Adrenal gland (tissue), 12 donors: ENCODE measurements around the gene AXIN1. TPM values are rescaled to one million over a fixed set of nuclear protein-coding genes. Genes with fewer than 3 reads are reported as not detected.

Experiments used
- DNase-seq, 7 donors: peaks; one replicate each; pipeline ENCODE4 v3.0.0-alpha.2; 2019 to 2020
- H3K27ac ChIP-seq, 5 donors: fragments of 200-600 bp; sonication (generic) in 4 of 5; 1 replicate in 3 of 5; 2 replicates in 2 of 5; pipeline versions ENCODE4 v1.5.1 to v1.8.0; 2016 to 2020; ENCODE audit warnings: mild to moderate bottlenecking in 1 of 5
- H3K27me3 ChIP-seq: fragments of 200-600 bp; 2 replicates; pipeline ENCODE4 v1.8.0; 2021
- H3K36me3 ChIP-seq, 2 donors: fragments of 200-600 bp; replicated peaks in 1 of 2; 1 replicate in 1 of 2; 2 replicates in 1 of 2; pipeline versions ENCODE4 v1.5.1 to v1.8.0; 2018 to 2022
- H3K4me1 ChIP-seq, 2 donors: fragments of 200-600 bp; replicated peaks in 1 of 2; 1 replicate in 1 of 2; 2 replicates in 1 of 2; pipeline versions ENCODE4 v1.5.1 to v1.8.0; 2018 to 2021
- H3K4me3 ChIP-seq, 4 donors: fragments of 200-600 bp; sonication (generic) in 3 of 4; one replicate each; pipeline ENCODE4 v1.5.1; 2016 to 2018
- H3K9me3 ChIP-seq, 3 donors: fragments of 200-600 bp; sonication (generic) in 1 of 3; replicated peaks in 1 of 3; 1 replicate in 2 of 3; 2 replicates in 1 of 3; pipeline versions ENCODE4 v1.5.1 to v1.8.0; 2016 to 2021
- POLR2A ChIP-seq, 2 donors: fragments of 450-650 bp; IDR thresholded peaks; one replicate each; pipeline ENCODE4 v1.6.1; 2017; ENCODE audit warnings: antibody characterized with exemption in 2 of 2, mild to moderate bottlenecking in 2 of 2, moderate library complexity in 1 of 2
- WGBS, 4 donors: extraction: QIAGEN DNeasy Blood & Tissue Kit in 2 of 4; methylation state at CpG; one replicate each; pipeline versions ENCODE4 v1.1.5 to v1.1.7; 2013 to 2017; 5-methylcytosine and 5-hydroxymethylcytosine counted together
- intact Hi-C, 2 donors: fragments of 100-400 bp; cut with DNase I; formaldehyde crosslinking; loops; one replicate each; pipeline versions ENCODE4 v1.14.1 to v1.15.0; 2022 to 2023
- polyA plus RNA-seq, 3 donors: library from polyadenylated mRNA; stranded (reverse); fragments of 200-250 nt in 2 of 3; fragments of 350-450 nt in 1 of 3; fragmentation: Illumina TruSeq in 1 of 3; extraction: RNeasy Lipid Tissue Mini Kit (QIAGEN cat#74804) in 1 of 3; gene quantifications; one replicate each; pipeline ENCODE4 v1.2.3, GENCODE V29; 2013 to 2014
- total RNA-seq, 9 donors: library from RNA; depleted of rRNA in 4 of 9; stranded (reverse); fragments of >200 nt in 4 of 9; fragments of 120-200 nt in 1 of 9; fragmentation: NEBNext Ultra II Directional in 1 of 9; extraction: Animal tissue kit (Norgen Biotek cat#: 25700) in 1 of 9; gene quantifications; one replicate each; pipeline versions ENCODE4 v1.1.0 to v1.2.4, GENCODE V29; 2013 to 2023
- TF ChIP-seq, protein P1 (sequence below), 6 experiments: fragments of 450-650 bp in 4 of 6; fragments of 200-600 bp in 2 of 6; sonication (generic) in 1 of 6; IDR thresholded peaks; 1 replicate in 5 of 6; 2 replicates in 1 of 6; pipeline versions ENCODE4 v1.5.1 to v1.8.0; 2016 to 2021; ENCODE audit warnings: antibody characterized with exemption in 6 of 6, mild to moderate bottlenecking in 2 of 6, moderate library complexity in 1 of 6
- donor health status: healthy with polysubstance abuse.
- donor health status: Bipolar disorder and iron deficiency.
- donor health status: DM: yes; HTN: yes; CAD: no.
- donor health status: DM: no; HTN: no; CAD: no.
- donor health status: DM: no; HTN: no; CAD: no.
- donor health status: DM: yes; HTN: yes; CAD: no.

AXIN1 gene
- total and polyA plus RNA-seq, 12 donors = 5.6 to 22.4 (median 16.2) TPM

DNA sequence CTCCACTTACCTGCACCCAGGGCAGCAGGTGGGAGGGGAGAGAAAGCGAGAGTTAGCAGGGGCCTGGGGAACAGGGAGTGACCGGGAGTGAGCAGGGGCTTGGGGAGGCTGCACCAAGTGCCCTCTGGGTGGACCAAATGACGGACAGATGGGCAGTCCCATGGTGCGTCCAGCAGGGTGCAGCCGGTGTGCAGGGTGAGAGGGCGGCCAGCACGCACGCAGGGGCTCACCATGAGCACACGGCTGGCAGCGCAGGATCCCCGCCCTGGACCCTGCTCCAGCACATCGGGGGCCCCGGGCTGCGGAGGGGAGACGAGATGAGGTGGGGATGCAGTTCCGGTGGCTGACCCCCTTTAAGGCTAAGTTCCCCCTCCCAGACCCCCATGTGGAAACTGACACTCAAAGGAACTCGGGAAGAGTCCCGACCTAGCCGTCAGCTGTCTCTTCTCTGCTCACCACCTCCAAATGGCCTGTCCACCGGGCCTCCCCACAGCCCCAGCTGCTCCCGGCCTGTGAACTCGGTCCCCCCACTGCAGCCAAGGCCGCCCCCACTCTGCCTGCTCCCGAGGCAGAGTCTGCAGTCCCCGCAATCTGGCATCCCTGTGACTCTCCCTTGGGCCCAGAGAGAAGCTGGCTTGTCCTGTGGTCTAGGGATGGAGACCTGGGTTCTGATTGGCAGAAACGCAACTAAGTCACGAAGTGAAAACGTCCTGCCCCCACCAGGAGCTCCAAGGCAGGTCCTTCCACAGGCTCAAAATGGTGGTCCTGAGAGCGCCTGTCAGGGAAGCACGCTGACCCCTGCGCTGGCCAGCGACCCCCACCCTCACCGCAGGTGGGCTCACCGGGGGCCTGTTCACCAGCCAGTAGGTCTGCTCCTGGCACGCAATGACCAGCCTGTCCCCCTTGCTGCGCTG is 79.6 kb downstream of the AXIN1 start:
- Histone ChIP-seq H3K4me1 (peaks cover 0 to 5% of the 10 kb centered on the region in 2 donors), H3K9me3 (no peaks in the 10 kb centered on the region), H3K27ac (no peak overlapping the region), H3K4me3 (no peak overlapping the region), H3K27me3 (peaks cover 6% of the 10 kb centered on the region), H3K36me3 (no peaks in the 10 kb centered on the region)
- intact Hi-C loops = no loop called here
- TF ChIP-seq, protein P1, sequence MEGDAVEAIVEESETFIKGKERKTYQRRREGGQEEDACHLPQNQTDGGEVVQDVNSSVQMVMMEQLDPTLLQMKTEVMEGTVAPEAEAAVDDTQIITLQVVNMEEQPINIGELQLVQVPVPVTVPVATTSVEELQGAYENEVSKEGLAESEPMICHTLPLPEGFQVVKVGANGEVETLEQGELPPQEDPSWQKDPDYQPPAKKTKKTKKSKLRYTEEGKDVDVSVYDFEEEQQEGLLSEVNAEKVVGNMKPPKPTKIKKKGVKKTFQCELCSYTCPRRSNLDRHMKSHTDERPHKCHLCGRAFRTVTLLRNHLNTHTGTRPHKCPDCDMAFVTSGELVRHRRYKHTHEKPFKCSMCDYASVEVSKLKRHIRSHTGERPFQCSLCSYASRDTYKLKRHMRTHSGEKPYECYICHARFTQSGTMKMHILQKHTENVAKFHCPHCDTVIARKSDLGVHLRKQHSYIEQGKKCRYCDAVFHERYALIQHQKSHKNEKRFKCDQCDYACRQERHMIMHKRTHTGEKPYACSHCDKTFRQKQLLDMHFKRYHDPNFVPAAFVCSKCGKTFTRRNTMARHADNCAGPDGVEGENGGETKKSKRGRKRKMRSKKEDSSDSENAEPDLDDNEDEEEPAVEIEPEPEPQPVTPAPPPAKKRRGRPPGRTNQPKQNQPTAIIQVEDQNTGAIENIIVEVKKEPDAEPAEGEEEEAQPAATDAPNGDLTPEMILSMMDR (IDR thresholded peaks at IDR 0.05) = no peak
- no peak for TF ChIP-seq POLR2A (IDR thresholded peaks at IDR 0.05)
- no peak for DNase-seq
- 74 to 86% (median 78%) methylated on average over 16 to 36 of the region's 36 CpGs for WGBS, 4 donors

- DNase-seq = no peak
- Histone ChIP-seq H3K9me3 (no peaks in the 10 kb centered on the region), H3K4me3 (no peak overlapping the region), H3K27ac (no peak overlapping the region), H3K27me3 (peaks cover 6% of the 10 kb centered on the region), H3K36me3 (no peaks in the 10 kb centered on the region), H3K4me1 (peaks cover 0 to 5% of the 10 kb centered on the region in 2 donors)
- TF ChIP-seq POLR2A (IDR thresholded peaks at IDR 0.05) = no peak
- TF ChIP-seq, protein P1 (IDR thresholded peaks at IDR 0.05) = no peak
- 83 to 89% (median 85%) methylated on average over 5 to 34 of the region's 34 CpGs for WGBS, 4 donors
- intact Hi-C loops = no loop called here
These were observed 81.9 kb downstream of the AXIN1 start for GRCh38 chr16:270381-271255.

DNA sequence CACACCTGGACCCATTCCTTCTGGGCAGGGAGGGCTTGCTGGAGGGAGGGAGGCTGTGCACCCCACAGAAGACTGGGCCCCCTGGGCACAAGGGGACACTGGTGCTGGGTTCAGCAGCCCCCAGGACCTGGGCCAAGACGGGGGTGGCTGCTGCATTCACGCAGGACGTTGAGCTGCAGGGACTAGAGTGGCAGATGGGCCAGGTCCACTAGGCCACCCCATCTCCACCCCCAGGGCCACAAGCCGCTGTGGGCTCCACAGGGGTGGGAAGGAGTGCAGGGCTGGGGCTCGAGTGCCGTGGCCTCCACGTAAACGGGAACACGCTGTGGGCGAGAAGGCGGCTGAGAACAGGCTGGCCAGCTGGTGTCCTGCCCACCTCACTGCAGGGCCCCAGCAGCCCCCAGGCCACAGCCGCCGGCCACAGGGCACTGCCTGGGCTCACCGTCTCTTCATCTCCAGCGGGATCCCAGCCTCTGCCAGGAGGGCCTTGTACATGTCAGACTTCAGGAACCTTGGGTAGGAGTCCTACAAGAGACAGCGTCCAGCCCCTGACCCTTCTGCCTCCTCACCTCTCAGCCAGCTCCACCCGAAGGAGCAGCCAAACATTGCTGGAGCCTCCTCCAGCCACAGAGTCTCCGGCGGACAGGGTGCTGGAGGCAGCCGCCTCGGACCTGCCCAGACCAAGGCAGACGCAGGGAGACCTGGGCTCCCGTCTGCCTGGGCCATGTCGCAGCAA is 83.3 kb downstream of the AXIN1 start:
- H3K4me1 ChIP-seq = no peaks in the 10 kb centered on the region

More for the DNA sequence above, 83.3 kb downstream of the AXIN1 start:
- no peak overlapping the region for H3K27ac ChIP-seq
- H3K4me3 ChIP-seq = no peak overlapping the region
- peaks cover 0 to 10% of the 10 kb centered on the region in 2 donors for H3K36me3 ChIP-seq
- H3K27me3 ChIP-seq = no peaks in the 10 kb centered on the region
- TF ChIP-seq POLR2A (IDR thresholded peaks at IDR 0.05) = no peak
- TF ChIP-seq, protein P1 (IDR thresholded peaks at IDR 0.05) = no peak
- no peaks in the 10 kb centered on the region for H3K9me3 ChIP-seq
- intact Hi-C loops = no loop called here
- DNase-seq = no peak
- 83 to 88% (median 85%) methylated on average over 19 to 24 of the region's 24 CpGs for WGBS, 4 donors
